NCI-H2171 (cell line): ENCODE measurements around the gene KCNIP4.
A peak's percentile ranks its signal among the peaks of the same experiment; 100 is the strongest.

ENCODE experiments used
- DNase-seq: peaks from one replicate; lab custom pipeline; 2025; lab: John Stamatoyannopoulos, UW

Gene KCNIP4

GRCh38 chr4:21845663-21846062 is 102.9 kb downstream of the KCNIP4 start:
- DNase-seq = no peak

- no peak for DNase-seq
Measured at GRCh38 chr4:21835712-21836111, 112.9 kb downstream of the KCNIP4 start.

GRCh38 chr4:21830272-21830671 is 118.3 kb downstream of the KCNIP4 start:
- DNase-seq = no peak

- DNase-seq = no peak
Measured at GRCh38 chr4:21827575-21827974, 121.0 kb downstream of the KCNIP4 start.

- DNase-seq = no peak
Measured at GRCh38 chr4:21826071-21826470, 122.5 kb downstream of the KCNIP4 start.

- DNase-seq = no peak
Measured at GRCh38 chr4:21819086-21819485, 129.5 kb downstream of the KCNIP4 start.

- DNase-seq = no peak
Measured at GRCh38 chr4:21815651-21816377, 132.8 kb downstream of the KCNIP4 start.

GRCh38 chr4:21811565-21811964 is 137.0 kb downstream of the KCNIP4 start:
- DNase-seq = no peak

- no peak for DNase-seq
Measured at GRCh38 chr4:21806991-21807390, 141.6 kb downstream of the KCNIP4 start.

GRCh38 chr4:21802406-21802805 is 146.2 kb downstream of the KCNIP4 start:
- no peak for DNase-seq

- DNase-seq = no peak
Measured at GRCh38 chr4:21801661-21802385, 146.7 kb downstream of the KCNIP4 start.

GRCh38 chr4:21795091-21795490 is 153.5 kb downstream of the KCNIP4 start:
- no peak for DNase-seq

GRCh38 chr4:21792736-21793135 is 155.8 kb downstream of the KCNIP4 start:
- DNase-seq = no peak

GRCh38 chr4:21790438-21791029 is 158.0 kb downstream of the KCNIP4 start:
- no peak for DNase-seq

GRCh38 chr4:21780148-21780547 is 168.4 kb downstream of the KCNIP4 start:
- peak; percentile 4 for DNase-seq

GRCh38 chr4:21778702-21779101 is 169.9 kb downstream of the KCNIP4 start:
- DNase-seq = no peak

GRCh38 chr4:21775703-21776102 is 172.9 kb downstream of the KCNIP4 start:
- no peak for DNase-seq

- DNase-seq = no peak
Measured at GRCh38 chr4:21769404-21770147, 179.0 kb downstream of the KCNIP4 start.

GRCh38 chr4:21768349-21769310 is 179.9 kb downstream of the KCNIP4 start:
- no peak for DNase-seq

GRCh38 chr4:21765810-21766407 is 182.7 kb downstream of the KCNIP4 start:
- no peak for DNase-seq

GRCh38 chr4:21763855-21764254 is 184.7 kb downstream of the KCNIP4 start:
- no peak for DNase-seq
